Omental fat pad (tissue), 4 donors: Measurements from ENCODE around the gene CLASRP. TPM values are rescaled to one million over a fixed set of nuclear protein-coding genes. Genes with fewer than 3 reads are reported as not detected.
"Not testable (repeated sequence)": the region's sequence is repeated elsewhere in the genome, so short reads cannot be mapped to it uniquely, and the experiment has no call there.

Source experiments
- ATAC-seq: fragments of 150-250 bp; one replicate; pipeline ENCODE4 v1.9.1; 2016; ENCODE audit warnings: mild to moderate bottlenecking, moderate library complexity; ENCODE audit not compliant: low FRiP score
- DNase-seq: peaks from one replicate; pipeline ENCODE4 v3.0.0-alpha.2; 2019; ENCODE audit warnings: low spot score
- CTCF ChIP-seq, 3 donors: fragments of 450-650 bp; IDR thresholded peaks; one replicate each; pipeline ENCODE4 v1.5.1; 2016 to 2017; ENCODE audit warnings: antibody characterized with exemption in 3 of 3, mild to moderate bottlenecking in 3 of 3, moderate library complexity in 2 of 3
- total RNA-seq, 4 donors: library from RNA; depleted of rRNA; stranded (reverse); fragments of >200 nt; gene quantifications; one replicate each; pipeline ENCODE4 v1.1.0, GENCODE V29; 2016

CLASRP gene
- total RNA-seq, 4 donors from 2014 or later: 49.3 to 78.2 (median 73.4) TPM

- no peak for ATAC-seq
- no peak for TF ChIP-seq CTCF (IDR thresholded peaks at IDR 0.05)
- no peak for DNase-seq
These were observed 64.3 kb downstream of the CLASRP start for GRCh38 chr19:45103156-45103507.

GRCh38 chr19:45103508-45104319 is 64.9 kb downstream of the CLASRP start:
- ATAC-seq (no peak), DNase-seq (no peak)
- TF ChIP-seq CTCF (IDR thresholded peaks at IDR 0.05): no peak

- no peak for DNase-seq
- ATAC-seq: no peak
- no peak for TF ChIP-seq CTCF (IDR thresholded peaks at IDR 0.05)
These were observed 66.0 kb downstream of the CLASRP start for GRCh38 chr19:45104658-45105349.

GRCh38 chr19:45106363-45106762 is 67.5 kb downstream of the CLASRP start:
- not testable (repeated sequence) for DNase-seq, ATAC-seq

GRCh38 chr19:45107621-45108150 is 68.8 kb downstream of the CLASRP start:
- ATAC-seq: no peak
- no peak for DNase-seq
- no peak for TF ChIP-seq CTCF (IDR thresholded peaks at IDR 0.05)

GRCh38 chr19:45110851-45111266 is 72.0 kb downstream of the CLASRP start:
- ATAC-seq (no peak), DNase-seq (no peak)
- no peak for TF ChIP-seq CTCF (IDR thresholded peaks at IDR 0.05)

GRCh38 chr19:45112111-45112827 is 73.4 kb downstream of the CLASRP start:
- no peak for TF ChIP-seq CTCF (IDR thresholded peaks at IDR 0.05)
- ATAC-seq (no peak), DNase-seq (no peak)
